ENCODE measurements around the gene PITX3.
"Not testable (repeated sequence)": the region's sequence is repeated elsewhere in the genome, so short reads cannot be mapped to it uniquely, and the experiment has no call there.

Gene PITX3

DNA sequence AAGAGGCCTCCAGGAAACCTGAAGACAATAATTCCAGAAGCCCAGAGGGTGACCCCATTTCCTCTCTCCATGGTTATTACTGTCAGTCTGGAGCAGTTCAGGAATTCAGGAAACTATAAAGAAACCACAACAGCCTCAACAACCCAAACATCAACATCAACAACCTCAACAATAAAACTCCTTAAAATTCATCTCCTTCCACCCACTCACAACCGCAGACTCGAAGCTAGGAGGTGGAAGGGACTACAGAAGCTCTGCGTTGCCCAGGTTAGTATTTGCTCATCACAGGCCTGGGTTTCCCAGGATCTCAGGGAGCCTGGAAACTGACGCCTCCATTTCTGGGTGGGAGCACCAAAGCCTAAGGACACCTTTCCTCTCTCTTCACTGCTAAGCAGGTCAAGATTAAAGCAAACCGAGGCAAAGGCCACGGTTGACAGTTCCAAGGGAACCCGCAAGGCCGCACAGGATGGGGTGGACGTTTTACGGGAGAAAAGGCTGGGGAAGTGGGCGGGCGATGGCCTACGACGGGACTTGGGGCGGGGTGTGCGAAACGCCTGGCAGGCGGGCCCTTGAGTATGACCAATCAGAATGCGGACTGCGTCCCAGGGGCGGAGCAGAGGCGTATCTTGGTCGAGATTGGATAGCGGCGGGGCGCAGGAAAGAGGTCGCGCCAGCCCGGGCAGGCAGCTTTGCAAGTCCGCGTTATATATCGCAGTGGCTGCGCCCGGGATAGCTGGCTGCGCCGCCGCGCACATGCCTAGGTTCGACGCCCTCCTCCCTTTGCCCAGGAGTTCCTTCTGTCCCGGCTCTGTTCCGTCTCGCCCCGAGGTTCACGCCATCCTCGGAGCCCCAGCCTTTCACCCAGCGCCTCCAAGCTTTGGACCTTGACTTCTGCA is 15.4 kb downstream of the PITX3 start, which contains the start of gene ELOVL3:
TSS of gene ELOVL3 (plus strand) at position 654 of the 896 bp plus-strand sequence. CDS start 250 bp downstream, outside the sequence.
- DNase-seq, result peak; percentile 69 to 84 (median 74)

DNA sequence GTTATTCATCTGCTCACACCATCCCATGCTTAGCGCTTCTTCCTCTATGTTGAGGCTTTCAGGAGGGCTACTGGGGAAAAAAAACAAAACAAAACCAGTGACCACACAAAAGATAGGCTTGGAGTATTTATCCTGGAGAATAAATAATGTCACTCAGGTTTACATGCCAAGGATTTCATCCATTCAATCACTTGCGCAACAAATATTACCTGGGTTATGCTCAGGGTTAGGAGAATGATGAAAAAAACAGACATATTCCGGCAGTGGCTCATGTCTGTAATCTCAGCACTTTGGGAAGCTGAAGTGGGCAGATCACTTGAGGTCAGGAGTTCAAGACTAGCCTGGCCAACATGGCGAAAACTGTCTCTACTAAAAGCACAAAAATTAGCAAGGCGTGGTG is 18.5 kb downstream of the PITX3 start:
- no peak for DNase-seq

DNA sequence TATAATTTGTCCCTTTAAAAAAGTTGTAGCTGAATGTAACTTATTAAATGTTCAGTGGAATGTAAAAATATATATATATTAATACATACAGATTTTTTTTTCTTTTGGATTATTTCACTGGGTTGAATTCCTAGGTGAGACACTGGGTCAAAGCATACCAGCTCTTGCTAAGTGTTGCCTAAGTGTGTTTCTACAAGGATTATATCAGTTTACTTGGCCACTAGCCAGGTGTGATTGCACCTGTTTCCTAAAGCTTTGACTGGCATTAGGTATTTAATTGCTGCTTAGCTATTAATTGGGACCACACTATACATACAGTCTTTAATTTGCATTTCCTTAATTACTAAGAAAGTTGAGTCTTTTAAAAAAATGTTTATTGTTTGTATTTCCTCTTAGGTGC is 20.7 kb downstream of the PITX3 start:
- DNase-seq, result no peak

DNA sequence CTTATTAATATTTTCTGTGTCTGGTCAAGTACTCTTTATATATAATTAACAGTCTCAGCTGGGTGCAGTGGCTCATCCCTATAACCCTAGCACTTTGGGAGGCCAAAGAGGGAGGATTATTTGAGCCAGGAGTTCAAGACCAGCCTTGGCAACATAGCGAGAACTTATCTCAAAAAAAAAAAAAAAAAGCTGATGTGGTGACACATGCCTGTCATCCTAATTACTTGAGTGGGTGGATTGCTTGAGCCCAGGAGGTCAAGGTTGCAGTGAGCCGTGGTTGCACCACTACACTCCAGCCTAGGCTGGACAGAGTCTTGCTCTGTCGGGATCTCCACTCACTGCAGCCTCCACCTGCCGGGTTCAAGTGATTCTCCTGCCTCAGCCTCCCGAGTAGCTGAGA is 21.9 kb downstream of the PITX3 start:
- DNase-seq, result no peak

DNA sequence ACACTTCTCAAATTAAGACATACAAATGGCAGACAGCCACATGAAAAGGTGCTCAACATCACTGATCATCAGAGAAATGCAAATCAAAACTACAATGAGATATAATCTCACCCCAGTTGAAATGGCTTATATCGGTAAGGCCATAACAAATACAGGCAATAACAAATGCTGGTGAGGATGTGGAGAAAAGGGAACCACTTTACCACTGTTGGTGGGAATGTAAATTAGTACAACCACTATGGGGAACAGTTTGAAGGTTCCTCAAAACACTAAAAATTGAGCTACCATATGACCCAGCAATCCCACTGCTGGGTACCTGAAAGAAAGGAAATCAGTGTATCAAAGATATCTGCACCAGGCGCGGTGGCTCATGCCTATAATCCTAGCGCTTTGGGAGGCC is 27.7 kb downstream of the PITX3 start:
- not testable (repeated sequence) for DNase-seq

DNA sequence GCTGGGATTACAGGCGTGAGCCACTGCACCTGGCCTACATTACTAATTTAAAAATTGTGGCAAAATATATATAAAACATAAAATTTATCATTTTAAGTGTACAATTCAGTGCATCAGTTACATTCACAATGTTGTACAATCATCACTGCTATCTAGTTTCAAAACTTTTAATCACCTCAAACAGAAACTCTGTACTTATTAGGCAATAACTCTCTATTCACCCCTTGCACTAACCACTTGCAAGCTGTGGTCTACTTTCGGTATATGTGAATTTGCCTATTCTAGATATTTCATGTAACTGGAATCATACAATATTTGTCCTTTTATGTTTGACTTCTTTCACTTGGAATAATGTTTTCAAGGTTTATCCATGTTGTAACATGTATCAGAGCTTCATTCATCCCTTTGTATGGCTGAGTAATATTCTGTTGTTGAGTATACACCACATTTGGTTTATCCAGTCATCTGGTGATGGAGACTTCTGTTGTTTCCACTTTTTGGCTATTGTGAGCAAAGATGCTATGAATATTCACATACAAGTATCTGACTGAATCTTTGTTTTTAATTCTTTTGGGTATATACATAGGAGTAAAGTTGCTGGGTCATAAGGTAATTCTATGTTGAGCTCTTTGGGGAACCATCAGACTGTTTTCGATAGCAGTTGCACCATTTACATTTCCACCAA is 29.6 kb downstream of the PITX3 start:
- DNase-seq, result no peak

DNA sequence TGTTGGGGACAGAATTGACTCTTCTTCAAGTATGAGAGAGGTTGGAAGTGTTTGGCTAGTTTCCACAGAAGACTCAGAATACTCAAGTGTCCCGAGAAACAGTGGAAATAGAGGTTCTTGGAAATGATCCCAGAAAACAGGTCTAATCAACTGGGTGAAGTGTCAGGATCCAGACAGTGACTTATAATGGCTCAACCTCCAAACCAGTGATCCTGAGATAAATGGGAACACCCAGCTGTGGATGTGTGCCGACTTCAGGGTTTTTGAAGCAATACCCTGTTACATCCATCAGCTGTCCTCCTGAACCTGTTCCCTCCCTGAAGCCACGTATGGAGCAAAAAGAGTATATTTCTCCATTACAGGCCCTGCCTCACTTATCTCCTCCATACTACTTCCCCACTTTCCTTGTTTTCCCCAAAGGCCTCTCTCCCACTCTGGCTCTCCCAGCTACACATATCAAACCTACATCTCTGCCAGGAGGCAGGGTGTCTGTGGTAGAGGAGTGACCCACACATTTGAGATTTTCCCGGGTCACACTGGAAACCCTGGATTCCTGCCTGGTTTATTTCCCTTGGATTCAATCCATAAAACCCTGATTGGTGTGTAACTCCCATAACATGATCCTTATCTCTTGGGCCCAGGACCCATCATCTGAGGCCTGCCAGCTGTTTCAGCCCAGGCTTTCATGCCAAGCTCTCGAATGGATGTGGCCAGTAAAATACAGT is 32.8 kb downstream of the PITX3 start:
- DNase-seq, result no peak

DNA sequence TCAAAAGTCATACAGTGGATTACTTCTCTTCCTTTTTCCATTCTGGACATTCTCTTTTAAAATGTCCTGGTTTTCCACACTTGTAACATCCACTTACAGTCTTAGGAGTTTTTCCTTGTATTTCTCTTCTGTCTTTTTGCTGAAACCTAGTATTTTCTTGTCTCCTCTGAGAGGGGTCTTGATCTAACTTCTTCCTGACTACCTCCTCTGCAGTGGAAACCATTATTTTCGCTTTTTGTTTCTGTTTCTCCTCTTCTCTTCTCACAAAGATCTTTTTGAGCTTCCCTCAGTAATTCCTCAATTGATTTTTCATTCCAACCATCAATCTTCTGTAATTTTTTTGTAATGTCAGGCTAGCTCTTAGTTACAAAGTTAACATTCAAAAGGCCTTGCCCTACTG is 38.9 kb downstream of the PITX3 start:
- DNase-seq, result no peak

DNA sequence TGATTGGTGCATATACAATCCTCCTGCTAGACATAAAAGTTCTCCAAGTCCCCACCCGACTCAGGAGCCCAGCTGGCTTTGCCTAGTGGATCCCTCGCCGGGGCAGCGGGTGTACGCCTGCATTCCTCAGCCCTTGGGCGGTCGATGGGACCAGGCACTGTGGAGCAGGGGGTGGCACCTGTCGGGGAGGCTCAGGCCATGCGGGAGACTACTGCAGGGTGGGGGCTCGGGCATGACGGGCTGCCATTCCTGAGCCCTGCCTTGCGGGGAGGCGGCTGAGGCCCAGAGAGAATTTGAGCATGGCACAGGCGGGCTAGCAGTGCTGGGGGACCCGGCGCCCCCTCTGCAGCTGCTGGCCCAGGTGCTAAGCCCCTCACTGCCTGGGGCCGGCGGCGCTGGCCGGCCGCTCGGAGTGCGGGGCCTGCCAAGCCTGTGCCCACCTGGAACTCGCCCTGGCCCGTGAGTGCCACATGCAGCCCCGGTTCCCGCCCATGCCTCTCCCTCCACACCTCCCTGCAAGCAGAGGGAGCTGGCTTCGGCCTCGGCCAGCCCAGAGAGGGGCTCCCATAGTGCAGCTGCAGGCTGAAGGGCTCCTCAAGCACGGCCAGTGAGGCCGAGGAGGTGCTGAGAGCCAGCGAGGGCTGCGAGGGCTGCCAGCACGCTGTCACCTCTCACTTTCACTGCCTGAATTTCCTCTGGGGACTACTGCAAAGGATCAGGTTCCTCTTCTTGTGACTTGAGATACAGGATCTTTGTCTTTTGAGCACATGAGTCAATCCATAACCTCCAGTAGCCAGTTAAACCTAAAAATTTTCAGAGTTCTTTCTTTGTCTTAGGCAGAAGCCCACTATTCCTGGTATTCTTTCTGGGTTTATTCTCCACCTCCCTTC is 40.3 kb downstream of the PITX3 start:
- no peak for DNase-seq

DNA sequence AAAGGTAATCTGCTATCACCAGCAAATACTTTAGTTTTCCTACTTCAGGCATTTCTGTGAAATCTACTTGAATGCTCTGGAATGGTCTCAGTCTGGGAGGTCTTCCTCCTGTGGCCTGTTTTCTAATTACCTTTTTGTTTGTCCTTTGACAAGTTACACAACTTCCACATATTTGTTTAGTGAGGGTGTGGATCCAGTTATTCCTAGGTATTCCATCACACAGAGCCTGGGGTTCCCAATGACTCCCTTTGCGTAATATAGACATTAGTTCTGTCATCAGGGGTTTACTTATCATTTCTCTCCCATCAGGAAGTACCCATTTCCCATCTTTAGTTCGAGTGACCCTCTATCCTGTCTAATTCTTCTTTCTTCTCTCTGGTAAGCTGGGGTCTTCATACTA is 43.3 kb downstream of the PITX3 start:
- DNase-seq, result no peak

DNA sequence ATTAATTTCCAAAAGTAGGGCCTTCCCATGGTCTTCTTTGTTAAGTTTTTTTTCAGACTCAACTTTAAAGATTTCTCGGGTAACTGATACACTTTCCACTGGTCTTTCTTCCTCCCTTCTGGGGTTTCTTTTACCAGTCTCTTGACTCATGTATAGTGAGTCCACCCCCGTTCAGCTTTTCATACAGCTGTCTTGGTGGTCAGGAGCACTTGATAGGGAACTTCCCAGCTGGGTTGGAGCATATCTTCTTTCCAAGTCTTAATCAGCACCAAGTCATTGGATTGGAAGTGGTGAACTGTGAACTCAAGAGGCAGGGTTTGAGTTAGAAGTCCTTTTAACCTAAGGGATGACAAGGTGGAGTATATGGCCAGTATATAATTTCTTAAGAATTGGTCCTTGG is 44.4 kb downstream of the PITX3 start:
- no peak for DNase-seq

DNA sequence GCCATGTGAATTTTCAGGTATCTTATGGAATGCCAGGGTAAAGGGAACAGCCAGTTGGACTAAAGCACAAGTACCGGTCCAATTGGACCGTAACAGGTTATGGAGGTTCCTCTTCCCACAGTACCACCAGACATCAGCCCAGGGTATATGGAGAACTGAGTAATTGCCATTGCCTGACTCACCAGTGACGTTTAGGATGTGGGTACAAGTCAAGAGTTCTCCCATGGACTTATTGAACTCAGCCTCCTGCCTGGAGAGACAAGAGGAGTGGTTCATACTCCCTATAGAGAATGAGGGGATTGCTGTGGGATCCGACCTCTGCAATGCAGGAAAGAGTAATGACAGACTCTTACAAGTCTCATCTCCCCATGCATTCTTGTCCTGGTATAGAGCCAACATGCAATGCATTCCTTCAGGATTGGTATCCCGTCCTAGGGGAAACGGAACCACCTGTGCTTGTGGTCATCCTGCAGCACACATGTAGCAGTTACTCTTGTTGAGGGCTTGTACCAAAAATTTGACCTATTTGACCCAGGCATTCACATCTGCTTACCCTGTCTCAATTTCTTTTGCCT is 45.9 kb downstream of the PITX3 start:
- DNase-seq, result no peak

DNA sequence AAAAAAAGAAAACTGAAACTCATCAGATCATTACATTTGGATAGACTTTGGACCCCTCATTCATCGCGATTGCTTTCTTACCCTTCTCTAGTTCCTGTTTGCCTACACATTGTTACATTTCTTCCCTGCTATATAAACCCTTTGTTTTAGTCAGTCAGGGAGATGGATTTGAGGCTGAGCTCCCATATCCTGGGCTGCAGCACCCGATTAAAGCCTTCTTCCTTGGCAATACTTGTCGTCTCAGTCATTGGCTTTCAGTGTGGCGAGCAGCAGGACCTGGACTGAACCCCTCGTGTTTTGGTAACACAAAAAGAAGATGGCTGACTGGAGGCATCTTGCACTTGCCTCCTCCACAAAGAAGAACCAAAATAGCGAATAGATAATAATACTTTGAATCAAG is 49.4 kb downstream of the PITX3 start:
- no peak for DNase-seq

DNA sequence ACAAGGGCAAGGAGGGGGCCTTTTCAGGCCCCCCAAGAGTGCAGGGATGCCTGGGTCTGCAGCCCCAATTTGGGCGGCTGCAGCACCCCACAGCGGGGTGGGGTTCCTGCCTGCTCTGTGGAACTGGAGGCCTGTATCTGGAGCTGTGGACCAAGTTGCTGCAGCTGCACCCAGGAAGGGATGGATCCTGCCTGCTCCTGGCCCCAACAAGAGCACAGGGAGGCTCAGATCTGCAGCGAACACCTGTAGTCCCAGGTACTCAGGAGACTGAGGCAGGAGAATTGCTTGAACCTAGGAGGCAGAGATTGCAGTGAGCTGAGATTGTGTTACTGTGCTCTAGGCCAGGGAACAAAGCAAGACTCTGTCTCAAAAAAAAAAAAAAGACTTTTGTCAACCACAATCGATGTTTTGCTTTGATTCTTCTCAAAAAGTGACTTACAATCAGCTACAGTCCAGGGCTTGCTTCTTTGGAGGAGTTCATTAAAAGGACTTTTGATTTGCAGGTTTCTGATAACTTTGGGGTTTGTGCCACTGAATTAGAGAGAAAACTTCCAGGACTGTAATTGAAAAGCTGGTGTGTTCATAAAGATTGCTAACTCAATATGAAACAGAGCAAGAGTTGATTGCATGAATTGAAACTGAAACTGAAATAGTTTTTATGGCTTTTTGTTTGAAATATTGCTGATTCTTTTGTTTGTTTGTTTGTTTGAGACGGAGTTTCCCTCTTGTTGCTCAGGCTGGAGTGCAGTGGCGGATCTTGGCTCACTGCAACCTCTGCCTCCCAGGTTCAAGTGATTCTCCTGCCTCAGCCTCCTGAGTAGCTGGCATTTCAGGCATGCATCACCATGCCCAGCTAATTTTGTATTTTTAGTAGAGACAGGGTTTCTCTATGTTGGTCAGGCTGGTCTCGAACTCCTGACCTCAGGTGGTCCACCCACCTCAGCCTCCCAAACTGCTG is 52.1 kb downstream of the PITX3 start:
- peak in 2 of 6 experiments; percentile 12 to 14 for DNase-seq

DNA sequence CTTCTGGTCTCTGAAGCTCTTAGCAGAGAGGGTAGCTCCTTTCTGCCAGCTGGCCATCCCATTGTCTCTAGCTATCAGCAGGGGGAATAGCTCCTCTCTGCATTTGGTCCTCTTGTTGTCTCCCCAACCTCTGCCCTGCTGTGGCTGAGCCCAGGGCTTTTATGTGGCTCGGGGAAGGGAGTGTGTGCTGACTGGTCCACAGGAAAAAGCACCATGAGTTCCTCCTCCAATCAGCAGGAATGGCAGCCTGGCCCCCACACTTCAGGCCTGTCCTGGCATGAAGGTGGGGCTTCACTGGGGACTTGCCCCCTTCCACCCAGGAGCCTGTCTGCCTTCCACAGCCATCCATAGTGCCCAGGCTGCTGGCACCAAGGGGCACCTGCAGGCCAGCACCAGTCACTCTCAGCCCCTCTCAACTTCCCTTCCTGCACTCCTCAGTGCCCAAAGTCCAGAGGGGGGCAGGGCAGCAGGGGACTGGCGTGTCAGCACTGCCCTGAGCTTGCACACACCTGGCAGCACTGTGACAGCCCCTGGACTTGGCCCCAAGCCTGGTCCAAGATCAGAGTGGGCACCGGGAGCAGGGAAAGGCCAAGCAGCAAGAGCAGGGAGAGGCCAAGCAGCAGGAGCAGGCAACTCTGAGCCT is 52.9 kb downstream of the PITX3 start:
- DNase-seq, result no peak

DNA sequence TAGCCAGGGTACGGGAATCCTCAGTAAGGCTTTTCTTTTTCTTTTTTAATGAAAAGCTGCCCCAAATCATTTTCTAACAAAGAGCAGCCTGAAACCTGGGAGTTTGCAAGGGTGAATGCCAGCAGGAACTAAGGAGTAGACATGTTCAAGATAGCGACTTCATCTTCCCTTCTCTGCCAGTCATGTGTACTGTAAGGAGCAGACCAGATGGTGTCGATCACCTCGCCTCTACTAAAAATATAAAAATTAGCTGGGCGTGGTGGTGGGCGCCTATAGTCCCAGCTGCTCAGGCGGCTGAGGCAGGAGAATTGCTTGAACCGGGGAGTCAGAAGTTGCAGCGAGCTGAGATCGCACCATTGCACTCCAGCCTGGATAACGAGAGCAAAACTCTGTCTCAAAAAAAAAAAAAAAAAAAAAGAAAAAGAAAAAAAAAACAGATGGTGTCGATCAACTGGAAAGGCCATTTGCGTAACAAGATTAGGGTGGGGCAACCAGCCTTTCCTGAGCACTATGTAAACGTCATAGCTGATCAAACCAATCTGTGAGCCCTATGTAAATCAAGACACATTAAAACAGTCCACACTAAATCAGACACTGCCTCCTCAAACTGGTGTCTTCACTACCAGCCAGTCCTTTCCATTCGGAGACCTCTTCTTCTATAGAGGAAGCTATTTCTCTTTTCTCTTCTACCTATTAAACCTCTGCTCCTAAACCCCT is 55.3 kb downstream of the PITX3 start:
- DNase-seq, result no peak

DNA sequence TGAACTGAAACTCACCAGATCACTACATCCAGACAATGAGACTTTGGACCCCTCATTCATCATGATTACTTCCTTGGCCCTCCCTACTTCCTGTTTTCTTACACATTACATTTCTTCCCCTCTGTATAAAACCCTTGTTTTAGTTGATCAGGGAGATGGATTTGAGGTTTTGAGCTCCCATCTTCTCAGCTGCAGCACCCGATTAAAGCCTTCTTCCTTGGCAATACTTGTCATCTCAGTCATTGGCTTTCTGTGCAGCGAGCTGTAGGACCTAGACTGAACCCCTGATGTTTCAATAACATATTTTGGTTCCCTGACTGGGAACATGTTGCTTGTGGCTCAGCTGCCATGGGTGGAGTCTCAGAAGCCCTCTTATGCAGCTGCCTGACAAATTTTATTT is 56.0 kb downstream of the PITX3 start:
- DNase-seq, result no peak

DNA sequence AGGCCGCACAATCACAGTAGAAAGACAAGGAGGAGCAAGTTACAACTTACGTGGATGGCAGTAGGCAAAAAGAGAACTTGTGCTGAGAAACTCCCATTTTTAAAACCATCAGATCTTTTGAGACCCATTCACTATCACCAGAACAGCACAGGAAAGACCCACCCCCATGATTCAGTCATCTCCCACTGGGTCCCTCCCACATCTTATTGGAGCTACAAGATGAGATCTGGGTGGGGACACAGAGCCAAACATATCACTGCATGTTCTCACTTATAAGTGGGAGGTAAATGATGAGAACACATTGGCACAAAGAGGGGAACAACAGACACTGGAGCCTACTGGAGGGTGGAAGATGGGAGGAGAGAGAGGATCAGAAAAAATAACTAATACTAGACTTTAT is 56.7 kb downstream of the PITX3 start:
- DNase-seq, result no peak
